Measurements from ENCODE around the gene PREX1. TPM values are rescaled to one million over a fixed set of nuclear protein-coding genes. Genes with fewer than 3 reads are reported as not detected.

PREX1 gene
- total RNA-seq, 1 donor from 2014 or later = 33.1 TPM

DNA sequence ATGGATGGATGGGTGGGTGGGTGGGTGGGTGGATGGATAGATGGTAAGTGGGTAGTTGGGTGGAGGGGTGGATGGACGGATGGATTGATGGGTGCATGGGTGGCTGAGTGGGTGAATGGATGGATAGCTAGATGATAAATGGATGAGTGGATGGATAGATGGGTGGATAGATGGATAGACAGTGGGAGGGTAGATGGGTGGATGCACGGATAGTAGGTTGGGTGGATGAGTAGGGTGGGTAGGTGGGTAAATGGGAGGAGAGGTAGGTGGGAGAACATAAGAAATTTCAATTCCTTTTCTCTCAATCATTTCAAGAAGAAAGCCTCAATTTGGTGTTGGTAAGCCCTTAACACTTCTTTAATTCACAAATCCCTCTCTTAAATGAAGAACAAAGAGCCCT is 186.9 kb downstream of the PREX1 start:
- no peak for DNase-seq (ENCODE audit: low read depth in 2 of 2)

- no peak for DNase-seq (ENCODE audit: low read depth in 2 of 2)
These were observed 187.9 kb downstream of the PREX1 start for GRCh38 chr20:48639899-48640298.

GRCh38 chr20:48638546-48638945 is 189.3 kb downstream of the PREX1 start:
- DNase-seq (ENCODE audit: low read depth in 2 of 2) = peak; percentile 81 to 94

DNA sequence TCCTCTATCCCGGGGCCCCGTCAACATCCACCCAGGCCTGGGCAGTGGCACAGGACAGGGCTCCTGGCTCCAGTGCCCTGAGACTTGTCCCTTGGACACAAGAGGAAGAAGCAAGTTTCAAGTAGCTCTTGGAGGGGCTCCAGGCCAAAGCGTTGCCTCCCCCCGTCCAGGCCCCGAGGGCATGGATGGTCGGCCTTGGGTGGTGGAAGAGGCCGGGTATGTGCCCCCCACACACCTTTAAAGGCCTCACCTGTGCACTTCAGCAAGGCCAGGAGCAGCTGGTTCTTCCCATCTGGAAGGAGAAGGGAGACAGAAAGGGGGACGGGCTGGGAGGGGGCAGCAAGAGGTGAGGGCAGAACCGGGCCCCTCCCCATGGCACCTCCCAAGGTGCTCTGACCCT is 190.3 kb downstream of the PREX1 start:
- no peak for DNase-seq (ENCODE audit: low read depth in 2 of 2)

DNA sequence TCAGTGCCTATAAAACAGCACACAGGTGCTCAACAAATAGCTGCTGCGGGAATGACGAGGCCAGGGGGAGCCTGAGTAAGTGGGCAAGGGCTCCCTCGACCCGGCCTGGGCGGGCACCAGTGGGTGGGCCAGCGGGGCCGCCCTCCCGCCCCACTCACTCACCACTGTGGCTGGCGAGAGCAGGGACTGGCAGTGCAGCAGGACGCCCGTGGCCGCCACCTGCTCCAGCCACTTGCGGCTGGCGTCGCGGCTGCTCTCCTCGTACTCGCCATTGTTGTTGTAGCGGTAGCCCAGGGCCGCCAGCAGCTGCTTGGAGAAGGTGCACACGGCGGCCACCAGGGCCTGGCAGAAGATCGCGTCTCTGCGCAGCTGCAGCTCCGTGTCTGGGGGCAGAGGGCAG is 191.5 kb downstream of the PREX1 start:
- DNase-seq (ENCODE audit: low read depth in 2 of 2) = no peak

- peak; percentile 67 to 74 for DNase-seq (ENCODE audit: low read depth in 2 of 2)
These were observed 192.0 kb downstream of the PREX1 start for GRCh38 chr20:48635791-48636267.

- no peak for DNase-seq (ENCODE audit: low read depth in 2 of 2)
These were observed 192.4 kb downstream of the PREX1 start for GRCh38 chr20:48635361-48635760.

DNA sequence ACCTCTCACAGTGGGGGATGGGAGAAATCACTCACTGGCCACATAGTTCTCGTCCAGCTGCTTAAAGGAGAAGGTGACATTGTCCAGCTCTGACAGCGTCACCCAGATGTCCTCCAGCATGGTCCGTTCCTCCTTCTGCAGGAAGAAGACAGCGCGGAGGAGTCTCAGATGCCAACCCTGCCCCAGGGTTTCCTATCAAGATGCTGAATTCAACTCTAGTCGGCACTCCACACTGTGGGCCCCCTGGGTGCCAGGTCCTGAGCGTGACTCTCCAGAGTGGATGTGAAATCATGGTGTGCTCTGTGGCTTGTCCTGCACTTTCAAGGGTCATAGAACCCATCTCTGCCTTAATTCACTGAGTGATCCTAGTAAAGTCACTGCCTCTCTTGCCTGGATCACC is 193.2 kb downstream of the PREX1 start:
- DNase-seq (ENCODE audit: low read depth in 2 of 2) = no peak

GRCh38 chr20:48633620-48634257 is 194.1 kb downstream of the PREX1 start:
- DNase-seq (ENCODE audit: low read depth in 2 of 2) = no peak

GRCh38 chr20:48632825-48633619 is 194.8 kb downstream of the PREX1 start:
- no peak for DNase-seq (ENCODE audit: low read depth in 2 of 2)

GRCh38 chr20:48632017-48632824 is 195.6 kb downstream of the PREX1 start:
- peak in 1 of 2 donors; percentile 43 for DNase-seq (ENCODE audit: low read depth in 2 of 2)

GRCh38 chr20:48631114-48632016 is 196.4 kb downstream of the PREX1 start:
- peak in 1 of 2 donors; percentile 65 for DNase-seq (ENCODE audit: low read depth in 2 of 2)

DNA sequence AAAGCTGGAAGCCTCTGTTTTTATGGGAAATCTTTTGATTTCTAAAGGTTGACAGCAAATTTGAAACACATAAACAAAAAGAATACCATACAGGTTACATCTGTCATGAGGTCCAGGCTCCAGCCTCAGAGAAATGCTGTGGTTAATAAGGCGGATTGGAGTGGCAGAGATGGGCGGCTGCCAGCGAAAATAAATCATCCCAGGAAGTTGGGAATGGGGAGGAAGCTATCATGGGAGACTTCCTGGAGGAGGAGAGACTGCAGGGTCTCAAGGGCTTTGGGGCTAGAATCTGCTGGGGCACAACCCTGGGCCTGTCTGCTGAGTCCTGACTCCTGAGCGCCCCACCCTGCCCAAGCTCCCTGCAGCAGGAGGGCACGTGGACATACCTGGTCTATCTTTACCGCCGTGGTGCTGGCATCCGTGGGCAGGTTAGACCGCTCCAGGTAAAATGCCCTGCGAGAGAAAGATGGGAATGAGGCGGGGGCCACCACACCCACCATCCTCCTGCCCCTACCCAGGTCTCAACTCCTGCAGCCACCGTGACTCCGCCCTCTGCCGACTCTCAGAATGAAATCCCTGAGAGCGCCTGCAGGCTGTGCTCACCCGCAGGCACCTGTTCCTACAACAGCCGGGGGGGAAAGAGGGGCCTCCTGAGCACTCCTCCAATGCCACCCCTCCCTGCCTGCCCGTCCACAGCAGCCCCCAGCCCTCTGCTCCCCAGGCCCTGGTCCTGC is 197.3 kb downstream of the PREX1 start:
- DNase-seq (ENCODE audit: low read depth in 2 of 2) = no peak

GRCh38 chr20:48629960-48630315 is 197.9 kb downstream of the PREX1 start:
- DNase-seq (ENCODE audit: low read depth in 2 of 2) = no peak

DNA sequence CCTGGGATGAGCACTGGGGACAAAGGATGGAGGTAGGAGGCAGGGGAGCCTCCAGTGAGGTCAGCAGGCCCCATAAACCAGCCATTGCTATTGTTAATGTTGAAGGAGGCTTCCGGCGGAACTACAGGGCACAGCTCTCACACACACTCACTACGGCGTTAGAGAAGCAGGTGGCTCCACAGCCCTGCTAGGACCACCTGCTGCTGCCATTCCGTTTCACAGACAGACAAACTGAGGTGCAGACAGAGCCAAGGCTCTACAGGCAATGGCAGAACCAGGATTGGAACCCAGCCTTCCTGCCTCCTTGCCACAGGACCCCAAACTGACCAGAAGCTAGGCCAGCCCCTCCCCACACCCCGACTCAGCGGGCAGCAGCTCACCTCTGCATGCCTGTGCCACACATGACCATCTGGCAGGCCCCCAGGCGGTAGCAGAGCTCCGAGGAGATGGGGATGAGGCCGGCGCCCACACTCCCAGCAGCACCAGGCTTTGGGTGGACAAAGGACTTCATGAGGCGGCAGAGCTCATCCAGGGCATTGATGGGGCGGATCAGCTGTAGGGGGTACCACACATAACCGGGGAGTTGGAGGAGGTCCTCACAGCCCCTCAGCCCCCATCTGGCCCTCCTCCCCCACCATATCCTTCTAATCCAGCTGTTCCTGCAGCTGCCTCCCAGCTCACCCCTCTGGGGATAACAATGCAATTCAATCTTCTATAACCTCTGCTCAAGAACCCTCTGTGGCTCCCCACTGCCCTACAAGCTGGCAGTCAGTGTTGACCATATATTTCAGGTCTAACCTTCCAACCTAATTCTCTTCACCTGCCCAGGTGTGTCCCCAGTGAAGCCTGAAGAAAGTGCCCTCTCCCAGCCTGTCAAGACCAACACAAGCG is 198.5 kb downstream of the PREX1 start:
- no peak for DNase-seq (ENCODE audit: low read depth in 2 of 2)

- no peak for DNase-seq (ENCODE audit: low read depth in 2 of 2)
These were observed 200.1 kb downstream of the PREX1 start for GRCh38 chr20:48627737-48628128.

DNA sequence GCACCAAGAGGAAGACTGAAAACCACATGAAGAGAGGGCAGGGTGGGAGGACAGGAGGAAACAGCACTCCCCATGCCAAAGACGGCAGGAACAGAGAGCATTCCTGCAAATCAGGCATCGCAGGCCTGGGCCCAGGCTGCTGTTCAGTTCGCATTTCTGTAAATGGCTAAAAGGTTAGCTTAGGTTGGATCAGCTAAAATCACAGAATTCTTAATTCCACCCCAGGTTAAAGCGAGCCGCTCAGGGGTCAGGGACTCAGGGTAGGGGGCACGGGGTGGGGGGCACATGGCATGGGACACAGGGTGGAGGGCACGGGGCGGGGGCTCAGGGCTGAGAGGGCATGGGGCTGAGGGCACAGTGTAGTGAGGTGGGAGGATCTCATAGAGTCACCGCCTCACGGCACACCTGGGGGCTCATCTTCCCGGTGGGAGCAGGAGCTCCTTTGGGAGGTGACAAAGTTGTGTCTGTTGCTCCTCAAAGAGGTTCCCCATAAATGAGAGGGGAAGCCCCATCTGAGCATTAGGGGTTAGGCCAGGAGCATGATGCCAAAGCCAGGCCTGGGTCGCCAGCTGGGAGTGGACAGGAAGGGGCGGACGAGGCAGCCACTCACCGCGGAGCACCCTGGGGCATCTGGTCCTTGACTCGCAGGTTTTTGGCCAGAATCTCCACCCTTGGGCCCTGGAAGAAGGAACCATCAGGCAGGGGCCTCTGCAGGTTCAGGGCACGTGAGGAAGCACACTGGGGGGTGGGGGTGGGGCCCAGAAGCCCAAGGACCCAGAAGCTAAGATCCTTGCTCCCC is 200.7 kb downstream of the PREX1 start:
- DNase-seq (ENCODE audit: low read depth in 2 of 2) = no peak

GRCh38 chr20:48626226-48626937 is 201.4 kb downstream of the PREX1 start:
- DNase-seq (ENCODE audit: low read depth in 2 of 2) = no peak
